Spleen (tissue), 7 donors: ENCODE data around the gene RHBDD3.

Experiments
- CTCF ChIP-seq, 11 experiments: fragments of 200-600 bp in 7 of 11; fragments of 450-650 bp in 4 of 11; sonication (generic) in 4 of 11; IDR thresholded peaks in 8 of 11; conservative IDR thresholded peaks in 3 of 11; 1 replicate in 7 of 11; 2 replicates in 4 of 11; pipeline versions ENCODE4 v1.4.0 to v1.8.0; 2016 to 2021; ENCODE audit warnings: antibody characterized with exemption in 11 of 11, inconsistent platforms in 4 of 11, mild to moderate bottlenecking in 1 of 11
- POLR2A ChIP-seq, 3 donors: fragments of 450-650 bp; IDR thresholded peaks; one replicate each; pipeline ENCODE4 v1.5.1; 2017; ENCODE audit warnings: antibody characterized with exemption in 3 of 3, mild to moderate bottlenecking in 1 of 3
- POLR2AphosphoS5 ChIP-seq, 3 donors: sonication (generic); formaldehyde crosslinking; IDR thresholded peaks; one replicate each; pipeline ENCODE4 v1.5.1; 2017; ENCODE audit warnings: antibody characterized with exemption in 3 of 3
- donor health status: DM: no; HTN: no; CAD: no; lungs with moderate emphysema.
- donor health status: DM: no; HTN: no; CAD: no.
- donor health status: DM: no; HTN: no; CAD: no.

- no peak for TF ChIP-seq CTCF (IDR thresholded peaks at IDR 0.05 in 8 of 11, conservative IDR thresholded peaks at IDR 0.05 in 3 of 11)
- no peak for TF ChIP-seq POLR2A (IDR thresholded peaks at IDR 0.05)
- peak in 2 of 3 donors; percentile 18 to 20 for TF ChIP-seq POLR2AphosphoS5 (IDR thresholded peaks at IDR 0.05)
Measured at GRCh38 chr22:29255064-29255621, 12.6 kb downstream of the RHBDD3 start.
